ENCODE results near the gene RGS6. TPM values are rescaled to one million over a fixed set of nuclear protein-coding genes. Genes with fewer than 3 reads are reported as not detected.

The RGS6 gene
- total RNA-seq, 1 donor from 2014 or later, result 1.1 TPM

DNA sequence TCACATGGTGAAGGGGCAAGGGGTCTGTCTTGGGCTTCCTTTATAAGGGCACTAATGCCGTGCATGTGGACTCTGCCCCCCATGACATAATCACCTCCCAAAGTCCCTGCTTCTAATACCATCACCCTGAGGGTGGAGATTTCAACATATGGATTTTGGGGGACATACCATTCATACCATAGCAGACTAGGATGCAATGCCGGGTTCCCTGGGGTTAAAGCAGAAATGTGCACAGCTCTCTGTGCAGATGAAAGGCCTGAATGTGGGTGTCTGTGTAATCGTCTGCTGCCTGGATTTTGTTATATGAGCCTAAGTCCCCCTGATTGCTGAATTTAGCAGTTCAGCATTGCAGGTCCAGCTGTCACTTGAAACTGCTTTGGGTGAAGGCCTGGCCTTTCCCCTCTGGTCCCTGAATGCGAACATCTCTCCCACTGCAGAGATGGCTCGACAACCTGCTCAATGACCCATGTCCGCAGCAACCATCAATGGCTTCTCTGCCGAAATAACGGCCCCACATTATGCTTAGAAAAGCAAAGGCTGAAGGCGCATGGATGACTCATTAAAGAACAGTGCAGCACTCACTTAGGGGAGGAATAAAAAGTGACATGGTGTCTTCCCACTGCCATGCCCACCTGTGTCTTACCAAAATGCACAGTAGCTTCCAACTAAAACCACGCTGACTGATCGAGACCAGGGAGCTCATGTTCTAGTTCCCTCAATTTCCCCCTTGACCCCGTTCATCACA lies 675.3 kb downstream of the RGS6 start:
- DNase-seq (ENCODE audit: low spot score), result peak; percentile 5

DNA sequence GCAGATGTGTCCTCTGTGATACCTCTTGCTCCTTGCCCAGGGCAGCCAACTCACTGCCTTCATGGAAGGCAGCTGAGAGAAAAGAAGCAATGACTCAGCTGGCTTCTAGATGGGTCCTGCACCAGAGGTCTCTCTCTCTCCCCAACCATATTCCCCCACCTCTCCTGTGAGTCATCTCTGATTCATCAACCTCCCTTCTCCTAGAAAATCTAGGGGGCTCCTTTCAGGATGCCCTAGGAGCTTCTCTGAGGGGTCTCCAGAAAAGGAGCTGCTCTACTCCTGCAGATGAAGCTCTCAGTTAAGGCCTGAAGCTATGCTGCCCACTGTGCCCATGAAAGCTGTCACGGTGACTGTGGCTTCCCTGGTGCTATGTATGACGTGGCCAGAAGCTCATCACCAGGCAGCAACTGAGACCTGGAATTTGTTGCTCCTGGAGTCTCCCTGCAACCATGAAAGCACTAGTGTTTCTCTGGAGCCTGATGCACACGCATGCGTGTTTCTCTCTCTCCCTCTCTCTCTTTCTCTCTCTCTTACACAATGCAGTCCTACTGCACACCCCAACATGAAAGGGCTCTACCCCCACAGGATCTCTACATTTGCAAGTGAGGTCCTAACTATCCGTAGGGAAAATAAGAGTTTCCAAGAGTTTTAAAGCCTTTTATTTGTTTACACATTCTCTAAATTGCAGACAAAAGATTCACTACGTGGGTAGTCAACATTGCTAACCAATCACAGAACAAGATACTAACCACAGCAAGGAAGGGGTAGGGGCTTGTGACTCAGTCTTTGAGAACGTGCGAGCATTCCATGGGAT lies 676.4 kb downstream of the RGS6 start:
- DNase-seq (ENCODE audit: low spot score), result peak; percentile 9

- peak; percentile 8 for DNase-seq (ENCODE audit: low spot score)
Measured at GRCh38 chr14:72609205-72609916, 677.1 kb downstream of the RGS6 start.

DNA sequence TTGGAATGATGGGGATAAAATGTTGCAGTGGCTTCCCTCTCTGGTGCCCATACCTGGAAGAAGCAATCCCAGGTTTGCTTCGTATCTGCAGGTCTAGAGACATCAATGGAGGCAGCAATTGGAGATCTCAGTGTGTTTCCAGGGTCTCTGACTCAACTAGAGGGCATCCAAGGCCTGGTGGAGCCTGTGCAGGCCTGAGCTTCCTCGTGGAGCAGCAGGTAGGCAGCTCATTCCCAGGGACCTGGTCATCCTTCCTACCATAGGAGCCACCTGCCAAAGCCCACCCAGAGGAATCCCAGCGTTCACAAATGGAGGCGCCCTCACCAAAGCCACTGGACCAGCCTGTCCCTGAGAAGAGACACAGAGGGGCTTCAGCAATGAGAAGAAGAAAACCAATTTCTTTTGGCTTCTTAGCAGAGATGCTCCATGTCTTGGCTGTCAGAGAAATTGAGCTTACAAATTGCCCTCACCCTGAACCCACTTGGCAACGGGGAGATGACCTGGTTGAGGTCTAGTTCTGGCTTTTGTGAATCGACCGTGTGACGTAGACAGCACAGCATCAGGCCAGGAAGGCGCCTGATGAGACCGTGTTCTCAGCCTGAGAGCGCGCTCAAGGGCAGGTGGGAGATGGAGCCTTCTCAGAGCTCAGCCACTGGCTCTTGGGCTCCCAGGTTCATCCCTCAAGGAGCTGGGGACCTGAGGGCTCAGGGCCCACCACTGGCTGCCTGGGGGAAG lies 678.0 kb downstream of the RGS6 start:
- no peak for DNase-seq (ENCODE audit: low spot score)

DNA sequence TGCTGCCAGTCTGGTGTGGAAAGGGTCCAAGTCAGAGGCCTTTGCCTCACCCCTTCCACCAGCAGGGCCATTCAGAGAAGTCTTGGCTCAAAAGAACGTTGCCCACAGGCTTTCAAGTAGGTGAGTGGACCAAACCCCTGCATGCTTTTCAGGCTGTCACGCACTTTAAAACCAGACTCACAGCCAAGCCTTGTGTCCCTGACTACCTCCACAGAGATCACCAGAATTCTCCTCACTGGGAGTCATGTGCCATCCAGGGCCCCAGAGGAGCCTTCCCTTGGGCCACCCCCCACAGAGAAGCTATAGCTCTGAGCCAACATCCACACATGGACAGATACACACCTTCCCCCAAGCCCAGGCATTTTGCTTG lies 678.6 kb downstream of the RGS6 start:
- no peak for DNase-seq (ENCODE audit: low spot score)

DNA sequence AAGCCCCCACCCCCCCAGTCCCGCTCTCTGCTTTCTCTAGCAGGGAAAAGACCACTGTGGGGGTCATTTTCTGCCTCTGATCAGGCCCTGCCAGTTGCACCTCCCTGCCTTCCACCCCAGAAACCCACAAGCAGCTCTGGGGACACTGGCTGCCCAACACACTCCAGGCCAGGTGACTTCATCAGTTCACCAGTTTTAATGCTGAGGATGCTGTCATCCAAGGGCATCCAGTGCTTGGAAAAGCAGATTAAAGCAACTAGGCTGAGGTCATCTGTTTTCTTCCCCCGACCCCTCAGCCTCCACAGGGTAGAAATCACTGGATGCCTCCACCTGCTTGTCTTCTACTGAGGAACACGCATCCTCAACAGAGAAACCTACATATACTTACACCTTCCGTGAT lies 679.3 kb downstream of the RGS6 start:
- no peak for DNase-seq (ENCODE audit: low spot score)

- DNase-seq (ENCODE audit: low spot score), result no peak
Measured at GRCh38 chr14:72612041-72612440, 679.8 kb downstream of the RGS6 start.

DNA sequence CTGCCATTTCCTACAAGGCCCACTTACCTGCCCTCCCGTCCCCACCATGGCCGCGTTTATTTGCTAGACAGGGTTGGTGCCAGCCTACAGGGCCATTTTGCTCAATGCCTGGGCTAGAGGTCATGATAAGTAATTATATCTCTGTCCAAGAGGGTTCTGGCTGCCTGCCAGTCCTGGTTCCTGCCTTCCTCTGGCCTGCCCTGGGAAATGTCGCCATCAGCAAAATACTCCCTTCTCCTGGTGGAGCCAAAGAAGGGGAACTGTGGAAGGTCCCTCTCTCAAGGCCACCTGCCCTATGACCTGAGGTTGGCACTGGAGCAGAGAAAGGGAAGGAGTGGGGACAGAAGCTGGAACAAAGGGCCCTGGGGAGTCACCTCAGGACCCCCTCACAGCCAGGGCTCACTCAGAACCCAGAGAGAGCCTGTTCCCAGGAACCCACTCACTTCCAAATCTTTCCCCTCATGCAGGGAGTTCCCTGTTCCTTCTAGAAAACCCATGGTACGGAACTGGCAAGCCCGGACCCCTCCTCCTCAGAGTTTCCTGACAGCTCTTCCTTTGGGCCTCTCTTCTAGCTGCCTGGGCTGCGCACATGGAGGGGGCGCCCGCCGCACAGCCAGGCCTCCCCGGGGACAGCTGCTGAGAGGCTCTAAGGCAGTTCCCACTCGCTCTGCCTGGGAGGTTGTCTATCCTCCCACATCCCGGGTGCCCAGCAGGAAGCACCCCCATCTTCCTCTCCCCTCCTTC lies 681.2 kb downstream of the RGS6 start:
- DNase-seq (ENCODE audit: low spot score), result peak; percentile 55

GRCh38 chr14:72613975-72614319 lies 681.7 kb downstream of the RGS6 start:
- no peak for DNase-seq (ENCODE audit: low spot score)

DNA sequence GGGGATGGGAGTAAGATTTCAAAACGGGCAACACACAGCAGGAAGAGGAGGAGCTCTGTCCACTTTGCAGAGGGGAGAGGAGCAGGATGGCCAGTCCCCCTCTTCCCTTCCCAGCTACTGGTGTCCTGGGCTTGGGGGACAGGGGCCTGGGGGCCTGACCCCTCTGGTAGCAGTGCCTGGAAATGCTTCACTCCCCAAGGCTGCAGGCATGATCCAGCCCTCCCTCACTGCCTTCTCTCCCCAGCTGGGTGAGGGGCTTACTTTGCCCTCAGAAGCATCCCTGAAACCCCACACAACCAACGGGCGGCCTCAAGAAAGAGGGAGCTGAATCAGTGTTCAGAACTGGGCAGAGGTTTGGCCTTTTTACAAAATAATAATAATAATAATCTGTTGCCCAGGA lies 682.1 kb downstream of the RGS6 start:
- DNase-seq (ENCODE audit: low spot score), result no peak

GRCh38 chr14:72614891-72615415 lies 682.7 kb downstream of the RGS6 start:
- DNase-seq (ENCODE audit: low spot score), result no peak

GRCh38 chr14:72615451-72616121 lies 683.4 kb downstream of the RGS6 start:
- DNase-seq (ENCODE audit: low spot score), result no peak

Measured in mucosa of gallbladder (tissue), 1 donor.